ENCODE results near the gene RAMP2.

- TF ChIP-seq CTCF (IDR thresholded peaks at IDR 0.05): no peak
- TF ChIP-seq POLR2A (IDR thresholded peaks at IDR 0.05): no peak
- TF ChIP-seq POLR2AphosphoS5 (IDR thresholded peaks at IDR 0.05): no peak
Observed at GRCh38 chr17:42806249-42806648, 45.2 kb downstream of the RAMP2 start.
